ENCODE results near the gene PHLDA3.

PHLDA3 gene

DNA sequence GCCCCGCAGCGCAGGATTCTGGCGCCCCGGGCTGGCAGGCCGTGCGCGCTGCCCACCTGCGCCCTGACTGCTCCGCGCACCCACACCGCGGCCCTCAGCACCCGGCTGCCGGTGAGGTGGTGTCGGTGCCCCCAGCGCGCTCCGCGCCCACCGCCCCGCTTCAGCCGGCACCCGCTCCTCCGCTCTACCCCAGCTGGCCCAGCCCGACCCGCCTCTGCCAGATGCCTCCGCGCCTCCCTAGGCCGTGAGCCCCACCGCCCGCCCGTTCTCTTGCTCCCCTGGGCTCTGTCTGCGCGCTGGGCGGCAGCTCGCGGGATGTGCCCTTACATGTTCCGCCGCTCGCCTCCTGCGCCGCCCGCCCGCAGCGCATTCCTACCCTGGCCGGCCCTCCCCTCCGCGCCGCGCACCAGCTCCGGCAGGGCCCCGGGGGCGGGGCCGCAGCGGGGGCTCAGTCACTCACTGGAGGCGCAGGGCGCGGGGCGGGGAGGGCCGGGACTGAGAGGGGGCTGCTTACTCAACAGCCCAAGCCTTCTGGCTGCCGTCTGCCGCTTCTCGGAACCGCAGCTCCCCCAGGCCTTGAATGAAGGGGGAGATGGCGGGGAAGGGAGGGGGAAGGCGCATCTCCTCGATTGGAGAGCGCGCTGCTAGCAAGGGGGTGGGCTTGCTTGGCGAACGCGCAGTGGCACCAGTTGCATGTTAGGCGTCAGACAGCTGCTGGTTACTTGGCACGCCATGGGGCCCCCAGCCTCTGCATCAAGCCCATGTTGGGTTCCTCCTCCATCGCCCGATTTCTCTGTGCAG is at the start of gene PHLDA3:
Gene PHLDA3 (minus strand): TSS at position 345 of the 801 bp plus-strand sequence. CDS start 402 bp downstream, outside the sequence.
- Histone ChIP-seq H3K27me3 (peaks cover 83% of the 10 kb centered on the region), H3K4me1 (ENCODE audit: control insufficient read depth in 1 of 2, insufficient read depth in 1 of 2, low read depth in 1 of 2, low read length in 1 of 2) (peaks cover 2 to 12% of the 10 kb centered on the region in 2 experiments), H3K9me3 (no peaks in the 10 kb centered on the region), H3K36me3 (no peaks in the 10 kb centered on the region), H3K4me3 (ENCODE audit: low read depth in 1 of 2, low read length in 1 of 2) (no peak within 1 kb of the TSS), H3K27ac (no peak within 1 kb of the TSS)
- no peak for TF ChIP-seq CTCF (IDR thresholded peaks at IDR 0.05)

- H3K4me1 ChIP-seq (ENCODE audit: control insufficient read depth in 1 of 2, insufficient read depth in 1 of 2, low read depth in 1 of 2, low read length in 1 of 2) = peaks cover 16 to 28% of the 10 kb centered on the region in 2 experiments
- H3K36me3 ChIP-seq = no peaks in the 10 kb centered on the region
- no peak overlapping the region for H3K4me3 ChIP-seq (ENCODE audit: low read depth in 1 of 2, low read length in 1 of 2)
- TF ChIP-seq CTCF (IDR thresholded peaks at IDR 0.05) = no peak
- H3K27ac ChIP-seq = no peak overlapping the region
- no peaks in the 10 kb centered on the region for H3K9me3 ChIP-seq
- no peaks in the 10 kb centered on the region for H3K27me3 ChIP-seq
Observed at GRCh38 chr1:201518071-201518470, 49.1 kb upstream of the PHLDA3 start.

- Histone ChIP-seq H3K27me3 (no peaks in the 10 kb centered on the region), H3K4me3 (ENCODE audit: low read depth in 1 of 2, low read length in 1 of 2) (no peak overlapping the region), H3K9me3 (no peaks in the 10 kb centered on the region), H3K4me1 (ENCODE audit: control insufficient read depth in 1 of 2, insufficient read depth in 1 of 2, low read depth in 1 of 2, low read length in 1 of 2) (peaks cover 19 to 32% of the 10 kb centered on the region in 2 experiments), H3K27ac (no peak overlapping the region), H3K36me3 (no peaks in the 10 kb centered on the region)
- TF ChIP-seq CTCF (IDR thresholded peaks at IDR 0.05) = no peak
Observed at GRCh38 chr1:201517631-201518030, 48.6 kb upstream of the PHLDA3 start.

- no peaks in the 10 kb centered on the region for H3K9me3 ChIP-seq
- no peaks in the 10 kb centered on the region for H3K36me3 ChIP-seq
- TF ChIP-seq CTCF (IDR thresholded peaks at IDR 0.05) = no peak
- no peaks in the 10 kb centered on the region for H3K27me3 ChIP-seq
- H3K4me1 ChIP-seq (ENCODE audit: control insufficient read depth in 1 of 2, insufficient read depth in 1 of 2, low read depth in 1 of 2, low read length in 1 of 2) = peaks cover 29 to 42% of the 10 kb centered on the region in 2 experiments
- H3K27ac ChIP-seq = no peak overlapping the region
- H3K4me3 ChIP-seq (ENCODE audit: low read depth in 1 of 2, low read length in 1 of 2) = no peak overlapping the region
Observed at GRCh38 chr1:201516511-201517127, 47.6 kb upstream of the PHLDA3 start.

GRCh38 chr1:201515895-201516294 is 46.9 kb upstream of the PHLDA3 start:
- no peaks in the 10 kb centered on the region for H3K27me3 ChIP-seq
- H3K36me3 ChIP-seq = no peaks in the 10 kb centered on the region
- no peak for TF ChIP-seq CTCF (IDR thresholded peaks at IDR 0.05)
- no peak overlapping the region for H3K27ac ChIP-seq
- peaks cover 33 to 50% of the 10 kb centered on the region in 2 experiments for H3K4me1 ChIP-seq (ENCODE audit: control insufficient read depth in 1 of 2, insufficient read depth in 1 of 2, low read depth in 1 of 2, low read length in 1 of 2)
- H3K4me3 ChIP-seq (ENCODE audit: low read depth in 1 of 2, low read length in 1 of 2) = no peak overlapping the region
- H3K9me3 ChIP-seq = no peaks in the 10 kb centered on the region

All from neutrophil (primary cell).